Activated CD4-positive, alpha-beta T cell treated with anti-CD3 and anti-CD28 coated beads for 36 hours (primary cell): ENCODE measurements around the gene STYXL1. TPM values are rescaled to one million over a fixed set of nuclear protein-coding genes. Genes with fewer than 3 reads are reported as not detected.

Source experiments
- total RNA-seq, 2 experiments: library from RNA; stranded (reverse); gene quantifications; one replicate each; pipeline ENCODE4 v1.2.3, GENCODE V29; 2021

Gene STYXL1
- total RNA-seq, 2 experiments from 2014 or later, result 47.5 to 50.5 TPM

Other genes with a start within 250 kb of the STYXL1 start
- not detected for gene CCL24, start 234.2 kb downstream of the STYXL1 start, total RNA-seq
- 10 to 100 TPM; 21.6 to 23.2 TPM for gene RHBDD2, start 169.0 kb downstream of the STYXL1 start, total RNA-seq
- 10 to 100 TPM; 24.9 to 33.8 TPM for gene POR, start 132.8 kb downstream of the STYXL1 start, total RNA-seq
- 10 to 100 TPM; 14.5 to 15.3 TPM for gene TMEM120A, start 53.4 kb downstream of the STYXL1 start, total RNA-seq
- 100 to 1,000 TPM; 257 to 328 TPM for gene MDH2, start 106 bp upstream of the STYXL1 start, total RNA-seq
- under 1 TPM in 1 of 2 experiments, not detected in 1; 0.09 TPM for gene SRRM3, start 153.9 kb upstream of the STYXL1 start, total RNA-seq